Lung microvascular endothelial cell (primary cell): ENCODE data around the gene TMEM170A. TPM values are rescaled to one million over a fixed set of nuclear protein-coding genes. Genes with fewer than 3 reads are reported as not detected.
"Not testable (repeated sequence)": the region's sequence is repeated elsewhere in the genome, so short reads cannot be mapped to it uniquely, and the experiment has no call there.

ENCODE experiments used
- DNase-seq, 2 donors: peaks; one replicate each; pipeline versions ENCODE4 v3.0.0 to v3.0.0-alpha.2; 2010; ENCODE audit warnings: low read depth in 2 of 2
- total RNA-seq: library from RNA; depleted of rRNA; stranded (reverse); fragments of >200 nt; gene quantifications from 2 replicates; pipeline ENCODE4 v1.2.1, GENCODE V29; 2014

The TMEM170A gene
- total RNA-seq, 1 donor from 2014 or later, result 43.1 TPM

DNA sequence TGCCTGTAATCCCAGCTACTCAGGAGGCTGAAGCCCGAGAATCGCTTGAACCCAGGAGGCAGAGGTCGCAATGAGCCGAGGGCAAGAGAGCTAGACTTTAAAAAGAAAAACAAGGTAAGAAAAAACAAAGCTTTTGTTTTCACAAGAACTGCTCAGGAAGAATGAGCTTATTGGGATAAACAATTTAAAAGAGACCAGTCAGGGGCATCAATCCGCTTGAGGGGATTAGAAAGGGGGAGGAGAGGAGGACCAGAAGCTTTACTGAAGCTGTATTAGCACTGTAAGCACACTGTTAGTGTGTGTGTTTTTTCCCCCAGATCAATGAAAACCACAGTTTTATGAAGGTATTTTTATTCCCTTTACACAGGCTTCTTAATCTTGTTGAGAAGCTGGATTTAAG, 8.8 kb downstream of the TMEM170A start:
- no peak for DNase-seq

GRCh38 chr16:75452464-75453190, 11.9 kb downstream of the TMEM170A start:
- DNase-seq, result peak in 1 of 2 donors; percentile 74

GRCh38 chr16:75446416-75446815, 18.1 kb downstream of the TMEM170A start:
- no peak for DNase-seq

DNA sequence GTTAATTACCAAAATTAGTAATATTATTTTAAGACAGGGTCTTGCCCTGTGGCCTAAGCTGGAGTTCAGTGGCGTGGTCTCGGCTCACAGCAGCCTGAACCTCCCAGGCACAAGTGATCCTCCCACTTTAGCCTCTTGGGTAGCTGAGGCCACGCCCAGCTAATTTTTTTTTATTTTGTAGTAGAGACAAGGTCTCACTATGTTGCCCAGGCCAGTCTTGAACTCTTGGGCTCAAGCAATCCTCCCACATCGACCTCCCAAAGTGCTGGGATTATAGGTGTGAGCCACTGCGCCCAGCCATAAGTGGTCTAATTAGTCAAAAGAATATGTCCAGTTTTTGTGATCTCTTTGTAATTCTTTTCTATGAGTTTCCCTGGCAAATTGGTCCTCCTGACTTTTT, 19.2 kb downstream of the TMEM170A start:
- no peak for DNase-seq

DNA sequence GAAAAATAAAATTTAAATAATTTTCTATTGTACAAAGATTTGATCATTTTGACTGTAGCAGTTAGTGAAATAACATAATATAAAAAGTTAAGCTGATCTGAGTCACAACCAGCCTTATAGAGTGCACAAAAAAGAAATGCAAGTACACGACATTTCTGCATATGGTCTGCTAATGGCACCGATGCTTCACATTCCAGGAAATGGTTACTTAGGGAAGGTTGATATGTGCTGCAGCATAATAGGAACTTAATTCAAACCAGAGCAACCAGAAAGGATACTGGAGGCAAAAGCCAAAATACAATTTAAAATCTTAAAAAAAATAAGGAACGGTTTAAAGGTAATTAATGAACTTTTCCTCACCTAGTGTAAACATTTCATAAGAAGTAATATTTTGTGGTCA, 21.2 kb downstream of the TMEM170A start:
- DNase-seq, result no peak

- DNase-seq, result peak; percentile 97 to 98
Measured at GRCh38 chr16:75433732-75434413, 30.6 kb downstream of the TMEM170A start.

- DNase-seq, result peak; percentile 96 to 98
Measured at GRCh38 chr16:75432828-75433731, 31.4 kb downstream of the TMEM170A start, which contains the start of gene CFDP1. Gene CFDP1, minus strand, starts transcription at chr16:75433503. Its CDS starts 151 bp downstream, at chr16:75433352.

DNA sequence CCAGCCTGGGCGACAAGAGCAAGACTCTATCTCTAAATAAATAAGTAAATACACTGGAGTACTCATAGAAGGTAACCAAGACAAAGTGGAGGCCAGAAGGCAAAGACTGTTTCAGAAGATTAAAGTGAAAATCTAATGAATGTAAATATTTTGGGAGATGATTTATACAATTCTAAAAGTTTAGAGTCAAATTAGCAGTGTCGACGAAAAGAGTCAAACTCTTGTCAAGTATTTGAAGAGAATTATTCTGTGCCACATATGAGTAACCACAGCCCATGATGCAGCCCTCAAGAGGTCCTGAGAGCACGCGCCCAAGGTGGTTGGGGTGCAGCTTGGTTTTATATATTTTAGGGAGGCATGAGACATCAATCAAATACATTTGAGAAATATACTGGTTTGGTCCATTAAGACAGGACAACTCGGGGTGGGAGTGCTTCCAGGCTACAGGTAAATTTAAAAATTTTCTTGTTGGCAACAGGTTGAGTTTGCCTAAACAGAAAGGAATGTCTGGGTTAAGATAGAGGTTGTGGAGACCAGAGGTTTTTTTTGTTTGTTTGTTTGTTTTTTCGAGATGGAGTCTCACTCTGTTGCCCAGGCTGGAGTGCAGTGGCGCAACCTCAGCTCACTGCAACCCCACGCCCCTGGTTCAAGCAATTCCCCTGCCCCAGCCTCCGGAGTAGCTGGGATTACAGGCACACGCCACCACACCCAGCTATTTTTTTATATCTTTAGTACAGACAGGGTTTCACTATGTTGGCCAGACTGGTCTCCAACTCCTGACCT, 34.7 kb downstream of the TMEM170A start:
- DNase-seq, result no peak

- DNase-seq, result not testable (repeated sequence)
Measured at GRCh38 chr16:75426524-75426923, 38.0 kb downstream of the TMEM170A start.

DNA sequence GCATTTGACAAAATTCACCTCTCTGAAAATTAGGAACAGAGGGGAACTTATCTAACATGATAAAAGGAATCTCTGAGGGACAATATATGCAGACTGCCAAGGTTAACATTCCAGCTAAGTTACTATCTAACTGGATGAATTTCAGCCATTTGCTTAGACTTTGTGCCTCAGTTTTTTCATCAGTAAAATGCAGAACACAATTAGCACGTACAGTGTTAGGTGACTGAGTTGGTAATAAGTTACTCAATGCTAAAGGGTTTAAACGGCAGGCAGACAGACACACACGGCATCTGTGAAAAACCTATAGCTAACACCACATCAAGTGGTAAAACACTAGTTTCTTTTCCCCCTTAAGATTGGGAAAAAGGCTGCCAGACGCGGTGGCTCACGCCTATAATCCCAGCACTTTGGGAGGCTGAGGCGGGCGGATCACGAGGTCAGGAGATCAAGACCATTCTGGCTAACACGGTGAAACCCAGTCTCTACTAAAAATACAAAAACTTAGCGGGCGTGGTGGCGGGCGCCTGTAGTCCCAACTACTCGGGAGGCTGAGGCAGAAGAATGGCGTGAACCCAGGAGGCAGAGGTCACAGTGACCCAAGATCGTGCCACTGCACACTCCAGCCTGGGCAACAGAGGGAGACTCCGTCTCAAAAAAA, 40.3 kb downstream of the TMEM170A start:
- not testable (repeated sequence) for DNase-seq

DNA sequence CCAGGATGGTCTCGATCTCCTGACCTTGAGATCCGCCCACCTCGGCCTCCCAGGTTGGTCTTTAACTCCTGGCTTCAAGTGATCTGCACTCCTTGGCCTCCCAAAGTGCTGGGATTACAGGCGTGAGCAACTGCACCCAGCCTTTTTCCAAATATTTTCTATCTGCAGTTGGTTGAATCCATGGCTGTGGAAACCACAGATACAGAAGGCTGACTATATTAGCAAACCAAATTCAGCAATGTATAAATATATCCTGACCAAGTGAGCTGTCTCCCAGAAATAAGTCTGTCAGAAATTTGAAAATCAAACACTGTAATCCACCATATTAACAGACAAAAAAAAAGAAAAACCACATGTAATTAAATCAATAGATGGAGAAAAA, 40.8 kb downstream of the TMEM170A start:
- DNase-seq, result no peak

DNA sequence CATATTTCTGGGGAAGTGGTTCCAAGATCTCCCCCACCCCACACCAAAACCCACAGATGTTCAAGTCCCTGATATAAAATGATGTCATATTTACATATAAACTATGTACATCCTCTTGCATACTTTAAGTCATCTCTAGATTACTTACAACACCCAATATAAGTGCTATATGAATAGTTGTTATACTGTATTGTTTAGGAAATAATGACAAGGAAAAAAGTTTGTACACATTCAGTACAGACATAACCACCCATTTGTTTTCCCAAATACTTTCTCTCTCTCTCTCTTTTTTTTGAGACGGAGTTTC, 42.7 kb downstream of the TMEM170A start:
- DNase-seq, result no peak

- DNase-seq, result peak; percentile 46 to 51
Measured at GRCh38 chr16:75420987-75421819, 43.3 kb downstream of the TMEM170A start.

DNA sequence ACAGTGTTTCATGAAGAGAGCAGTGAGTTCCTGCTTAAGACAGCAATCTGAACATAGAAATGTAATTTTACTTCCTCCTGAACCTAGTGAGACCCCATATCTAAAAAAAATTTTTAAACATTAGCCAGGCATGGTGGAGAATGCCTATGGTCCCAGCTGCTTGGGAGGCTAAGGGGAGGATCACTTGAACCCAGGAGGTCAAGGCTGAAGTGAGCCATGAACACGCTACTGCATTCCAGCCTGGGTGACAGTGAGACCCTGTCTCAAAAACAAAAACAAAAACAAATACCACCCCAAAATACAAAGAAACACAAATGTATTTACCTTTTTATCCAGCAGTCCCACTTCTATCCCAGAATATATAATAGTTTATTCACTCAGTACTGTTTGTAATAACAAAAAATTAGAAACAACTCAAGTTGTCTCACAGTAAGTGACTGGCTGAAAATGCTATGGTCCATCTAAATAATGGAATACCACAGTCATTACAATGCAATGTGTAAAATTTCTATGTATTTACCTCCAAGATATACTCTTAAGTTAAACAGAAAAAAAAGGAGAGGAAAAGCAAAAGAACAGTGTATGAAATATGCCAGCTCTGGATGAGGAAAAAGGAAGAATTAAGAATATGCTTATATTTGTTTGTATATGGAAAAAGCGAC, 47.5 kb downstream of the TMEM170A start:
- DNase-seq, result no peak

- DNase-seq, result no peak
Measured at GRCh38 chr16:75415169-75415905, 49.2 kb downstream of the TMEM170A start.

DNA sequence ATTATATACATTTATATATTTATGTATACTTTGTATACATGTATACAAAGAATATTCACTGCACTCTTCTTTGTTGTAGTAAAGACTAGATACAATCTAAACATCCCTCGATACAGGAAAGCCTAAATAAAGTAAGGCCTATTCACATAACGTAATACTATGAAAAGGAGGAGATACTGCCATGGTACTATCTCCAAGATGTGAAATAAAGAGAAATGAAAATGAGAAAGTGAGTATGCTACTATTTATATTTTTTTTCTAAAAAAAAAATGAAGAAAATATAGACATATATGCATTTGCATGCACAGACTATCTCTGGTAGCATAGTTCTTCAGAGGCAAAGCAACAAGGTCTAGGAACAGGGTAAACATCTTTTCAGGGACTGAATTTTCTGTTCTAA, 50.5 kb downstream of the TMEM170A start:
- DNase-seq, result no peak

DNA sequence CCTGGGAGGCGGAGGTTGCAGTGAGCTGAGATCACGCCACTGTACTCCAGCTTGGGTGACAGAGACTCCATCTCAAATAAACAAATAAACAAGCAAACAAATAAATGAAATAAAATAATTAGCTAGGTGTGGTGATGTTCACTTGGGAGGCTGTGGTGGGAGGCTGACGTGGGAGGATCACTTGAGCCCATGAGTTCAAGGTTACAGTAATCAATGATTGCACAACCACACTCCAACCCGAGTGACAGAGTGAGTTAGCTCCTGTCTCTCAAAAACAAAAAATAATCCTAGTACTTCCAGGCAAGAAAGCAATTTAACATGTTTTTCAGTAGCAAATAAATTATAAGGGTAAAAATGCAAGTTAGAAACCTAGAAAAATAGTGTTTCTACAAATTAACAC, 57.5 kb downstream of the TMEM170A start:
- no peak for DNase-seq

DNA sequence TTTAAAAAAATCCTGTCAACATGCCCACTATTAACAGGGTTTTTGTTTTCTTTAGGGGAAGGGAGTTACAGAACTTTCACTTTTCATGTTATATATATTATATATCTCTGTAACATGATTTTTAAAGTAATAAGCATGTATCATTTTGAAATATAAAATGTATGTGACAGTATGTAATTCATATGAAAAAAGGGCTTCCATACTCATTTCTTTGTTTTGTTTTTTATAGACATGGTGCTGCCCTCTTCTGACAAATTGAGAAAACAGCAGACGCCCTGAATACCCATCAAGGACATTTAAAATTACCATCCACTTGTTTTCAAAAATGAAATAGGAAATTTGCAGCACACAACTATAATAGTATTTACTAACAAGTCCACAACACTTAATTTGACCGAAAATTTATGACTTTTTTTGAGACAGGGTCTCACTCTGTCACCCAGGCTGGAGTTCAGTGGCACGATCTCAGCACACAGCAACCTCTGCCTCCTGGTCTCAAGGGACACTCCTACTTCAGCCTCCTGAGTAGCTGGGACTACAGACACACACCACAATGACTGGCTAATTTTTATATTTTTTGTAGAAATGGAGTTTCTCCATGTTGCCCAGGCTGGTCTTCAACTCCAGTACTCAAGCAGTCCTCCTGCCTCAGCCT, 61.5 kb downstream of the TMEM170A start:
- peak; percentile 69 to 85 for DNase-seq
